HG02588 (cell line): ENCODE data around the gene CYP24A1.

Source experiments
- ATAC-seq: cut with Tn5 transposase; IDR thresholded peaks from one replicate; pipeline ENCODE4 v1.9.1; 2021; ENCODE audit warnings: mild to moderate bottlenecking, moderate library complexity; ENCODE audit not compliant: unreplicated experiment

CYP24A1 gene

GRCh38 chr20:54176610-54177009 is 2.8 kb upstream of the CYP24A1 start:
- ATAC-seq: no peak

DNA sequence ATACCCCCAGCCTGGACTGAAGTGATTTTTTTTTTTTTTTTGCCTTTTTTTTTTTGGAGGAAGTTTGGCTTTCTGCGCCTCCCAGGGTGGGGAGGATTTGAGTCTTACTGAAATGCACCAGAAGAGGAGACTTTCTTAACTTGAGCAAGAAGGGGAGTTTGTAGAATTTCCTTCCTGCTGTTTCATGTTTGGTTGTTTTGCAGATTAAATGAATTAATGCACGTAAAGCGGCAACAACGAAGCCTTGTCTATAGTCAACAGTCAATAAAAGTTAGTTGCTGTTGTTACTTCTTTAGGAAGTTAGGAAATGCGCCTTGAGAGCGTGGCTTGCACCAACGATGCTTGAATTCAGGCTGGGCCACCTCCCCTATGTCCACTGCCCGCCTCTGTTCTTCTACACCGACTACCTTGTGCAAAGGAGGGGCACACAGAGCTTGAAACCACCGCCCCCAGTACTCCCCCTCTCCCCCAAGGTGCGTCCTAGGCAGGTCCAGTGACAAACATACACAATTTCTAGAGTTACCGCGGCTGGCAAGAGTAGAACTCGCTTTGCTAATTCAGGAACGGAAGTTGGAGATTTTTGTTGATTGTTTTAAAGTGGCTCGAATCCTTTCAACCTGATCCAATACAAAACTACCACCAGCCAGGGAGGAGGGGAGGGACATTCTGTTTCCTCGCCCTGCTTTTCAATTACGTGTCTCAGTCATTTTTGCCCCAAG is 830 bp upstream of the CYP24A1 start:
- no peak for ATAC-seq

DNA sequence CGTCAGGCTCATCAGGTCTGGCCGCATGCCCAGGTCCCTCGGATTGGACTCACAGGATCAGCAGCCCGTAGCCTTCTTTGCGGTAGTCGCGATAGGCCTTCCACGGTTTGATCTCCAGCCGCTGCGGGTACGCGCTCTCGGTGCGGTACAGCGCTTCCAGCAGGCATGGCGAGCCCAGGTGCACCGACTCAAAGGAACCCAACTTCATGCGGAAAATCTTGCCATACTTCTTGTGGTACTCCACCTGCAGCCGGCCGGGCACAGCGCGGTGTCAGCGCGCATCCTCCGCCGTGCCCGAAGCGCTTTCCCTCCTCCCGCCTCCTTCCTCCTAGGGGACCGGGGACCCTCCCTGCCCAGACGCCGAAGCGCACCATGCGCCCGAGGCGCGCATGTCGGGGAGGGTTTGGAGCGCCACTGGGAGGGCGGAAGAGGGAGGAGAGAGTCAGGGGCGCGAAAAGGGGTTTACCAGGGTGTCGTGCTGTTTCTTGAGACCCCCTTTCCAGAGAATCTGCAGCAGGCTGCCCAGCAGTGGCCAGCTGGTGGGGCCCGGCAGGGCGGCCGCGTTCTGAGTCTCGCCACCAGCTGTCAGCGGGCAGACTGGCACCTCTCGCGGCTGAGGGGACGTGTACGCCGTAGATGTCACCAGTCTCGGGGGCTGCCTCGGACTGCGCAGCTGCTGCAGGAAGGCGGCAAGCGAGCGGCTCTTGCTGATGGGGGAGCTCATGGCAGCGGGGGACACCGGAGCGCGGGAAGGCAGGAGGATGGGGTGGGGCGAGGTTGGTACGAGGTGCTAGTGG is 732 bp downstream of the CYP24A1 start:
- ATAC-seq: no peak

DNA sequence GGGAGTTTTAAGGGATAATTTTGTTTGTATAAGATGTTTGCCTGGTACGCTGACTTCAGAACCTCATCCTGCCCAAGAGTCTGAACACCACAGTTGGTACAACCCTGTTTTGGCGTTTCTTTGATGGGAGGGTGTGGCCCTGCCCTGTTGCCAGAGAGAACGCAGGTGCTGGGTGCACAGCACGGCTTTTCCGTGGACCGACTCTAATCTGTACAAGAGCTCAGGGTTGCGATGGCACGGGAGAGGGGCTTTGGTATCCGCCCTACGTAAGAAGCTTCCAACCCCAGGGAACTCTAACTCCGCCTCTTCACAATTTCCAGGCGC is 1.3 kb downstream of the CYP24A1 start:
- ATAC-seq: no peak

- ATAC-seq: no peak
Measured at GRCh38 chr20:54170963-54171362, 2.8 kb downstream of the CYP24A1 start.

- no peak for ATAC-seq
Measured at GRCh38 chr20:54170026-54170471, 3.7 kb downstream of the CYP24A1 start.

- ATAC-seq: no peak
Measured at GRCh38 chr20:54168961-54169862, 4.6 kb downstream of the CYP24A1 start.

DNA sequence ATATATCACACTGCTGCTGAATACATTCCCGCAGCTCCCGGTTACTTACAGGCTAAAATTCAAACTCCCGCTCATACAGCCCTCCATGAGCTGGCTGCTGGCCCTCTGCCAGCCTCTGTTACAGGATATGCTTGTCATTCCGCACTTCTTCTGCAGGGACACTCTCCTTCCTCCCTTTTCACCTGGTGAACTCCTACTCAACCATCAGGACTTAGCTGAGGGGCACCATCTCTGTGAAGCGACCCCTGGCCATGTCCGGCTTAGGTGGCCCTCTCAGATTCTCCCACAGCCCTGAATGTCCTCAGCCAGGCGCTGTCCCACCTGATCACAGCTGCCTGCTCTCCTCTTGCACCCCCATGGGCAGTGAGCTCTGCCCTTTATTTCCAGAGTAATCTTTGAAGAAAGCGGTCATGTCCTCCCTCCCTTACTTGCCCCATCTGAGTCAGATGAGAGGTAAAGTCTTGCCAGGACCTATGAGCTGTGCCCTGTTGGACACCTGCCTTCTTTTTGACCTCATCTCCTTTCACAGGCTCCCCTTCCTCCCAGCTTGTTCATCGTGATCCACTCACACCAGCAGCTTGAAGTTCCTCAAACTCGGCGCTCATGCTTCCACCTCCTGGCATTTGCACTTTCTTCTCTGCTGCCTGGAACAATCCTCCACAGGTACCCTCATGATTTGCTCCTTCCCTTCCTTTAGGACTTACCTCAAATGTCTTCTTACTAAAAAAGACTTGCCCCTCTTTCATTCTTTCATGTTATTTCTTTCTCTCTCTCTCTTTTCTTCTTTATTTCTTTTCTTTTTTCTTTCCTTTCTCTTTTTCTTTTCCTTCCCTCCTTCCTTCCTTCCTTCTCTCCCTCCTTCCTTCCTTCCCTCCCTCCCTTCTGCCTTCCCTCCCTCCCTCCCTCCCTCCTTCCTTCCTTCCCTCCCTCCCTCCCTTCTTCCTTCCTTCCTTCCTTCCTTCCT is 5.6 kb downstream of the CYP24A1 start:
- no peak for ATAC-seq

DNA sequence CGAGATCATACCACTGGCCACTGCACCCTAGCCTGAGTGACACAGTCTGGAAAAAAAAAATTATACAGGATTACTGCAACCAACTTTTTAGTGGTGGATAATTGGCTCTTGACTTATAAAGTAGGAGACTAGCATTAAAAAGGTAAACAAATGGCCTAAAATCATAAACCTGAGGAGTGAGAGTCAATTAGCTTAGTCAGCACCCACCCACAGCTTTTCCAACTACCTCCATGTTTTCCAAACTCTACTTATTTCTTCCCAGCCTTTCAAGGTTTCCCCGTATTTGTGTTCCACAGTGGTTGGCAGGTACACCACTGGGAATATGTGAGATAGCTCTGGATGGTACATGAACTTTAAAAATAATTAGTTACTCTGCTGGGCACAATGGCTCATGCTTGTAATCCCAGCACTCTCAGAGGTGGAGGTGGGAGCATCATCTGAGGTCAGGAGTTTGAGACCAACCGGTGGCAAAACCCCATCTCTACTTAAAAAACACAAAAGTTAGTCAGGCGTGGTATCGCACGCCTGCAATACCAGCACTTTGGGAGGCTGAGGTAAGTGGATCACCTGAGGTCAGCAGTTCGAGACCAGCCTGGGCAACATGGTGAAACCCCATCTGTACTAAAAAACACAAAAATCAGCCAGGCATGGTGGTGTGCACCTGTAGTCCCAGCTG is 6.7 kb downstream of the CYP24A1 start:
- no peak for ATAC-seq

DNA sequence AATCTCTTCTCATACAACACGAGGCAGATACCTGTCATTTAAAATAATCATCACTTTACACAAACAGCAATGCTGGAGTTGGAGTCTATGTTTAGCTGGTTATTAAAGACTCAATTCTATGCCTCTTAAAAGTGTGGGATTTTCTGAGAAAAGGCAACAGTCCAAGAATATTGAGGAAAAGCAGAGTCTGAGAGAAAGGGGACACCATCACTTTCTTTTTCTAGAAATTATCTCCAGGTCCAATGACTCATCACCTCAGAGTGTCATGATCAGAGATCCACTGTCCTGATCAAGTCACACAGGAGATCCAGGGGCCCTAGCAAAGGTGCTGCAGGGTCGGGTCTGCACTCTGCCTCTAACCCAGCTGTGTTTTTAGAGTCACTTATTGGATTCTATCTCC is 8.0 kb downstream of the CYP24A1 start:
- ATAC-seq: no peak

DNA sequence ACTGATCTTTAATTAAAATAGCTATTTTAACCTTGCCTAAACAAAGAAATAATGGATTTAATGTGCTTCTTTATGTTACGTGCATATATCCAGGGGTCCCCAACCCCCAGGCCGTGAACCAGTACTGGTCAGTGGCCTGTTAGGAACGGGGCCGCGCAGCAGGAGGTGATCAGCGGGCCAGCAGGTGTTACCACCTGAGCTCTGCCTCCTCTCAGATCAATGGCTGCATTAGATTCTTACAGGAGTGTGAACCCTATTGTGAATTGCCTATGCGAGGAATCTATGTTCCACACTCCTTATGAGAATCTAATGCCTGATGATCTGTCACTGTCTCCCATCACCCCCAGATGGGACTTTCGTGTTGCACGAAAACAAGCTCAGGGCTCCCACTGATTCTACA is 8.8 kb downstream of the CYP24A1 start:
- no peak for ATAC-seq

DNA sequence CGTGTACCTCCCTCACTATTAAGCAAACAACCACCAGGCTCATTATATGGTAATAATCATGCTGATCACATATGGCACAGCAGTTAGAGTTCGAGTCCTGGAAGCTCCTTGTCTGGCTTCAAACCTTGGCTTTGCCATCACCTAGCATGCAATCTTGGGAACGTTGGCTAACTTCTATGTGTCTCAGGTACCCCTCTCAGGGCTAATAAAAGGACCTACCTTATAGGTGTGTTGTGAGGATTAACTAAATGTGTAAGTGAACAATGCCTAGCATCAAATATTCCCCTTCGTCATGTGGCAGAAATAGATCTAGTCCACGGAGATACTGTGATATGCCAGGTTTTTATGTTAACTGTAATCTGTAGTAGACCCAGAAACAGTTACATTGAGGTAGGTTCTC is 10.4 kb downstream of the CYP24A1 start:
- ATAC-seq: no peak

GRCh38 chr20:54162378-54163009 is 11.3 kb downstream of the CYP24A1 start:
- no peak for ATAC-seq

DNA sequence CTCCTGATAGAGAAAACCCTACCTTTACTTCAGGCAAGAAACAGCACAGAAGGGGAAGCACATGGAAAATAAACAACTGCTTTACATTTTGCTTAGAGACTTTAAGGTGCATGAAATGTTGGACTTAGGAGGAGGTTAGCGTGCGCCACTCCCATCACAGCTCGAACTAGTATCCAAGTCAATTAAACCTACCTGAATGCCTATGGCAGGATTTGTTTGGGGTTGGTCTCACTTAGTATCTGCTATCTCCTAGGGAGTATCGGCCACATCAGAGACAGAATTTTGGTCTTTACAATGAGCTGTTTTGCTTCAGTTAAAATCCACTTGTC is 12.0 kb downstream of the CYP24A1 start:
- no peak for ATAC-seq

DNA sequence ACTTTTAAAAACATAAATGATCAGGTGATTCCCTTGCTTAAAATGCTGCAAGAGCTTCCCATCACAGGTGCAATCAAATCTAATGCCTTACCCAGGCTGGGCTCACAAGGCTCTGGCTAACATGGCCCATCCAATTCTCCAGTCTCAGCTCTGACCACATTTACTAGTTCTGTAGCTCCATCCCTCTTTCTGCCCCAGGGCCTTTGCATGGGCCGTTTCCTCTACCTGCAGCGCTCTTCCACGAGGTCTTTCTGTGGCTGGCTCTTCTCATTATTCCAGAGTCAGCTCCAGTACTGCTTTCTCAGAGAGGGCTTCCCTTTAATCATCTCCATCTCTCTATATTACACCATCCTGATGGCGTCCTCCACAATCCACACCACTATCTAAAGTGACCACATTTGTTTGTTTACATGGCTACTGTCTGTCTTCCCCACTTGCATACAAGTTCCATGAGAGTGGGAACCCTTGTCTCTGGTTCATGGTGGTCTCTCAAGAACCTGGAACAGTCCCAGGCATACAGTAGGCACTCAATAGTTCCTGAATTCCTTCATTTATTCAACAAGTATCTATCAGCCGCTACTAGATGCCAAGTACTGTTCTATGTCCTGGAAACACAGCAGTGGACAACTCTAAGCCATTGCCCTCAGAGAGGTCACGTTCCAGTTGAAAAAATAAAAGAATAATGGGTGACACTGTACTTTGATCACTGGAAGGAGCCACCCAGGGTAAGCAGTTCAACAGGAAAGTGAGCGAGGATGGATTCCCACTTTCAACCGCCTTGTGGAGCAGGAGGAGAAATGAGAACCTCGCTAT is 12.6 kb downstream of the CYP24A1 start:
- no peak for ATAC-seq

DNA sequence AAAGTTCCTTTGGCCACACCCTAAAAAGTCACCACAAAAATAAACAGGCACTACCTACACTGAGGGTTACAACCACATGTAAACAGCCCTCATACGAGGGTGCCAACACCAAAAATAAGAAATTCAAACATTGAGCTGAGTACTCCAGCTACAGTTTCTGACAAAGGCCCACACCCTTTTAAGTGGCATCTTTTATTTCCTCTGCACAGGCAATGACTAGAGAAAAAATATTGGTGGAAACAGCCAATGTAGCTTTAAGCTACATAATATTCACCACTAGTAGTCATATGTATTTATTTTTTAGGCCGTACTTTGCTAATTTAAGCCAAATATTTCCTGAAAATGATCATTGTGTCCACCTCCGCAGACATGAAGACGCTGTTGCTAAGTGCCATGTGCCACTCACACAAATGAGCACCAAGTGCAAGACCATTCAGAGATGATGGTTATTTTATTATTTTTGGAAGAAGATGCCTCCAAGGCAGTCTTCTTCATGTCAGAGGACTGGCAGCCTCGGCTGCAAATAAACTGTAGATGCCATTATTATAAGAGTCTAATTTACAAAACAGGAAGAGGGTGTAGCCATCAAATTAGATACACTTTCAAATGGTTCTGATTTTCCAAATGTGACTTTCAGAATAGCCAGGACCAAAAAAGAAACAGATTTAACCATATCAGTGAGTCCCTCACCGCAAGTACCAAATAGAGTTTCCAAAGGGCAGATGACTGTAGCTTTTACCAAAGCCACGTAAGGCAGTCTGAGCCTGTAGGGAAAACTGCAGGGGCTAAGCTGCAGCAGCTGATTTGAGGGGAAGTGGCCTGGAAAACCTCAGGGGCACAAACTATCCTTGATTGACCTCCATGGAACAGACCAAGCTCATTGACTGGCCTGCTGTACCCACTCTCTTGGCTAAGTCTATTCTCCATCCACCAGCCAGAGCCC is 13.4 kb downstream of the CYP24A1 start:
- ATAC-seq: no peak

DNA sequence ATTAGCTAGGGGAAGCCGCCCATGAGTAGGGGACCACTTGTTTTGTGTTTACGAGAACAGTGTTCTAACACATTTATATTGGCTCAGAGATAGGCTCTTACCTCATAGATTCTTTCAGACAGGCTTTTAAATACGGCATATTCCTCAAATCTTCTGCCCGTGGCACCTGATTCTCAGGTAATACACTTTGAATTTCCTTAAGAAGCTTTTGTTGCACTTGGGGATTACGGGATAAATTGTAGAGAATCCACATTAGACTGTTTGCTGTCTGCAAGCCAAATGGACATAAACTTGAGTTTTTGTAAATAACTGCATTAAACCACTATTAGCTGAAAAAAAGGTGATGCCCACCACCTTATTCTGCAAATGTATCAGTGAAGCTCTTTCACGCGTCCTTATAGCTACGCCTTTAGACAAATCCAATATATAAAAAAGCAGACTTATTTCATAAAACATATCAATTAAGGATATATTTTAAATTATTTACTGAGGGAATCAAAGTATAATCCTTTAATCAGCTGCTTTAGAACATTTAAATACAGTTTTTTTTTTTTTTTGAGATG is 14.8 kb downstream of the CYP24A1 start:
- ATAC-seq: no peak
